Caco-2 (cell line): ENCODE results near the gene DISP3. TPM values are rescaled to one million over a fixed set of nuclear protein-coding genes. Genes with fewer than 3 reads are reported as not detected.

Source experiments
- BruUV-seq: library from RNA; stranded (reverse); fragments of 400-500 nt; replicated peaks from 2 replicates; lab custom pipeline; 2021; lab: Mats Ljungman, UMichigan
- CTCF ChIA-PET: fragments of 300-600 bp; sonication (Branson Sonifier 250); formaldehyde crosslinking; loops from one replicate; lab custom pipeline; 2022; ENCODE audit warnings: antibody characterized with exemption; lab: Charles Lee
- POLR2A ChIA-PET: fragments of 300-600 bp; sonication (Branson Sonifier 250); formaldehyde crosslinking; loops from one replicate; lab custom pipeline; 2022; ENCODE audit warnings: antibody characterized with exemption; lab: Charles Lee
- DNase-seq, 2 experiments: peaks; one replicate each; pipeline versions ENCODE4 v3.0.0 to v3.0.0-alpha.2; 2020 to 2022
- H3K27me3 ChIP-seq: replicated peaks from 2 replicates; pipeline ENCODE4 v1.6.0; 2011; ENCODE audit warnings: low read length; ENCODE audit not compliant: control insufficient read depth, insufficient read depth
- H3K36me3 ChIP-seq: 2 replicates; pipeline ENCODE4 v1.5.1; 2011; ENCODE audit warnings: low read length; ENCODE audit not compliant: control insufficient read depth, insufficient read depth
- H3K4me1 ChIP-seq: fragments of 250-450 bp; sonication (Bioruptor Pico); 2 replicates; pipeline ENCODE4 v1.5.1; 2020; ENCODE audit warnings: mild to moderate bottlenecking
- H3K4me3 ChIP-seq: 2 replicates; pipeline ENCODE4 v1.5.1; 2011; ENCODE audit warnings: low read depth, mild to moderate bottlenecking, control low read depth, low read length
- H3K9me3 ChIP-seq: fragments of 250-450 bp; sonication (Bioruptor Pico); 2 replicates; pipeline ENCODE4 v1.5.1; 2020; ENCODE audit warnings: mild to moderate bottlenecking, moderate library complexity
- H3K27ac Mint-ChIP-seq: one replicate; pipeline ENCODE4 v1.8.0; 2022; ENCODE audit warnings: mixed read lengths; ENCODE audit not compliant: unreplicated experiment
- H3K27me3 Mint-ChIP-seq: one replicate; pipeline ENCODE4 v1.8.0; 2022; ENCODE audit warnings: mixed read lengths; ENCODE audit not compliant: insufficient read depth, unreplicated experiment
- H3K36me3 Mint-ChIP-seq: one replicate; pipeline ENCODE4 v1.8.0; 2022; ENCODE audit warnings: mild to moderate bottlenecking, mixed read lengths; ENCODE audit not compliant: insufficient read depth, unreplicated experiment
- H3K4me1 Mint-ChIP-seq: one replicate; pipeline ENCODE4 v1.8.0; 2022; ENCODE audit warnings: low read depth, mixed read lengths; ENCODE audit not compliant: unreplicated experiment
- H3K4me3 Mint-ChIP-seq: one replicate; pipeline ENCODE4 v1.8.0; 2022; ENCODE audit warnings: mild to moderate bottlenecking, moderate library complexity, mixed read lengths; ENCODE audit not compliant: unreplicated experiment
- H3K9me3 Mint-ChIP-seq: one replicate; pipeline ENCODE4 v1.8.0; 2022; ENCODE audit warnings: mixed read lengths; ENCODE audit not compliant: unreplicated experiment
- CTCF ChIP-seq, 2 experiments: fragments of 200-600 bp in 1 of 2; IDR thresholded peaks; 1 replicate in 1 of 2; 2 replicates in 1 of 2; pipeline versions ENCODE4 v1.5.1 to v1.8.0; 2011 to 2022; ENCODE audit warnings: antibody characterized with exemption in 1 of 2, control low read depth in 1 of 2, inconsistent platforms in 1 of 2, low read depth in 1 of 2, low read length in 1 of 2, mild to moderate bottlenecking in 1 of 2, moderate library complexity in 1 of 2; ENCODE audit not compliant: insufficient read depth in 1 of 2, severe bottlenecking in 1 of 2, unreplicated experiment in 1 of 2
- intact Hi-C: fragments of 100-400 bp; cut with micrococcal nuclease; formaldehyde crosslinking; loops from one replicate; pipeline ENCODE4 v1.10.0; 2022; ENCODE audit not compliant: unreplicated experiment
- total RNA-seq: library from RNA; stranded (reverse); gene quantifications from 2 replicates; pipeline ENCODE4 v1.2.3, GENCODE V29; 2022

DISP3 gene
- total RNA-seq, 1 experiment from 2014 or later, result 1.1 TPM

DNA sequence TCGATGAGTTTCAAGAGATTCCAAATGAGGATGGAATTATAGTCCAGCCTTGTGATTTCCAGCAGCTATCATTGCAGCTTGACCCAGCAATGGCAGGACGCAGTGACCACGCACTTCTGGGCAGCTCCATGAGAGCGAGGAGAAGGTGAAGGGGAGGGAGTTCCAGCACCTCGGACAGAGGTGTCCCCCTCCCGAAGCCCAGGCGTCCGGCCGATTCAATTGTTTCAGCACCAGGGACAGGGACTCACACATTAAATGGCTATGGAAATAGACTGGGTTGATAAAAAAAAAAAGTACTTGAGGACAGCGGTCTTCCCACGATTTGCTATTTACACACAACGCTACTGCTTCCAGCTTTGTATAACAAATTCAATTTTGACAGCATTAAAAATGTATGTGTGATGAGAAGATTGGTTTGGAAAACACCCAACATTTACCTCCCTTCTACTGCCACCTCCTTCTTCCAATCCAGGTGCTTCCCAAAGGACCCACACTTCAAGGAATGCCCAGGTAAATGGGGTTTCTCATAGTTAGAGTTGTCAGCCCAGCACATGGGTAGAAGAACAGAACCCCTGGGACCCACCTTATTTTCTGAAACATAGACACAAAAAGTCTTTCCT lies 71.8 kb downstream of the DISP3 start:
- ChIA-PET POLR2A (no interaction called here), CTCF (no interaction called here)

GRCh38 chr1:11558276-11558675 lies 79.3 kb downstream of the DISP3 start:
- Histone ChIP-seq H3K27me3 (no peaks in the 10 kb centered on the region; the same call in none of the 2 replicates), H3K4me3 (no peak overlapping the region), H3K4me1 (no peaks in the 10 kb centered on the region), H3K36me3 (no peaks in the 10 kb centered on the region), H3K9me3 (no peaks in the 10 kb centered on the region)
- Mint-ChIP-seq H3K4me3 (no peak overlapping the region), H3K27ac (no peak overlapping the region), H3K36me3 (no peaks in the 10 kb centered on the region), H3K27me3 (peaks cover 13% of the 10 kb centered on the region), H3K9me3 (no peaks in the 10 kb centered on the region), H3K4me1 (no peaks in the 10 kb centered on the region)
- no peak for DNase-seq
- ChIA-PET POLR2A (no interaction called here), CTCF (no interaction called here)
- intact Hi-C loops, result no loop called here
- BruUV-seq, result no TSS peak
- no peak for TF ChIP-seq CTCF (IDR thresholded peaks at IDR 0.05; ENCODE audit: insufficient read depth in 1 of 2, low read depth in 1 of 2, low read length in 1 of 2, severe bottlenecking in 1 of 2, unreplicated experiment in 1 of 2)

More for the DNA sequence above, 71.8 kb downstream of the DISP3 start:
- H3K36me3 Mint-ChIP-seq, result no peaks in the 10 kb centered on the region
- no peaks in the 10 kb centered on the region for H3K9me3 Mint-ChIP-seq
- TF ChIP-seq CTCF (IDR thresholded peaks at IDR 0.05; ENCODE audit: insufficient read depth in 1 of 2, low read depth in 1 of 2, low read length in 1 of 2, severe bottlenecking in 1 of 2, unreplicated experiment in 1 of 2), result no peak
- BruUV-seq, result no TSS peak
- DNase-seq, result peak; percentile 77 to 84
- no peak overlapping the region for H3K4me3 Mint-ChIP-seq
- no peaks in the 10 kb centered on the region for H3K4me1 ChIP-seq
- no peak overlapping the region for H3K27ac Mint-ChIP-seq
- no peaks in the 10 kb centered on the region; the same call in 1 of the 2 replicates for H3K27me3 ChIP-seq
- no peak overlapping the region for H3K4me3 ChIP-seq
- H3K36me3 ChIP-seq, result no peaks in the 10 kb centered on the region
- H3K9me3 ChIP-seq, result no peaks in the 10 kb centered on the region
- peaks cover 16% of the 10 kb centered on the region for H3K27me3 Mint-ChIP-seq
- intact Hi-C loops, result no loop called here
- H3K4me1 Mint-ChIP-seq, result no peaks in the 10 kb centered on the region

- H3K27me3 ChIP-seq, result no peaks in the 10 kb centered on the region; the same call in 1 of the 2 replicates
- Mint-ChIP-seq H3K36me3 (no peaks in the 10 kb centered on the region), H3K27me3 (peaks cover 16% of the 10 kb centered on the region), H3K9me3 (no peaks in the 10 kb centered on the region), H3K4me1 (no peaks in the 10 kb centered on the region), H3K27ac (no peak overlapping the region), H3K4me3 (no peak overlapping the region)
- no peak for TF ChIP-seq CTCF (IDR thresholded peaks at IDR 0.05; ENCODE audit: insufficient read depth in 1 of 2, low read depth in 1 of 2, low read length in 1 of 2, severe bottlenecking in 1 of 2, unreplicated experiment in 1 of 2)
- H3K9me3 ChIP-seq, result no peaks in the 10 kb centered on the region
- ChIA-PET POLR2A (no interaction called here), CTCF (interaction anchor here (0.6 kb wide), 1 partner anchor 181 kb away, joined by 3 read pairs; no protein-coding TSS in a partner anchor)
- BruUV-seq, result no TSS peak
- H3K4me1 ChIP-seq, result no peaks in the 10 kb centered on the region
- DNase-seq, result no peak
- intact Hi-C loops, result no loop called here
- no peaks in the 10 kb centered on the region for H3K36me3 ChIP-seq
- no peak overlapping the region for H3K4me3 ChIP-seq
Observed at GRCh38 chr1:11558871-11559590, 80.1 kb downstream of the DISP3 start.
